Measurements from ENCODE around the gene ZNF469.
"Not testable (repeated sequence)": the region's sequence is repeated elsewhere in the genome, so short reads cannot be mapped to it uniquely, and the experiment has no call there.

The ZNF469 gene

GRCh38 chr16:88356727-88357199, 26.0 kb upstream of the ZNF469 start:
- Mint-ChIP-seq H3K27ac (no peak overlapping the region), H3K4me3 (no peak overlapping the region), H3K27me3 (ENCODE audit: low read depth, poor library complexity) (peaks cover 11% of the 10 kb centered on the region), H3K36me3 (ENCODE audit: low read depth) (no peaks in the 10 kb centered on the region), H3K4me1 (no peaks in the 10 kb centered on the region), H3K9me3 (peaks cover 22% of the 10 kb centered on the region)
- TF ChIP-seq CTCF (IDR thresholded peaks at IDR 0.05), result no peak
- DNase-seq, result no peak

GRCh38 chr16:88357317-88358022, 25.3 kb upstream of the ZNF469 start:
- no peak overlapping the region for H3K27ac Mint-ChIP-seq
- peaks cover 18% of the 10 kb centered on the region for H3K27me3 Mint-ChIP-seq (ENCODE audit: low read depth, poor library complexity)
- no peaks in the 10 kb centered on the region for H3K36me3 Mint-ChIP-seq (ENCODE audit: low read depth)
- no peak for TF ChIP-seq CTCF (IDR thresholded peaks at IDR 0.05)
- peaks cover 29% of the 10 kb centered on the region for H3K9me3 Mint-ChIP-seq
- no peaks in the 10 kb centered on the region for H3K4me1 Mint-ChIP-seq
- DNase-seq, result no peak
- no peak overlapping the region for H3K4me3 Mint-ChIP-seq

DNA sequence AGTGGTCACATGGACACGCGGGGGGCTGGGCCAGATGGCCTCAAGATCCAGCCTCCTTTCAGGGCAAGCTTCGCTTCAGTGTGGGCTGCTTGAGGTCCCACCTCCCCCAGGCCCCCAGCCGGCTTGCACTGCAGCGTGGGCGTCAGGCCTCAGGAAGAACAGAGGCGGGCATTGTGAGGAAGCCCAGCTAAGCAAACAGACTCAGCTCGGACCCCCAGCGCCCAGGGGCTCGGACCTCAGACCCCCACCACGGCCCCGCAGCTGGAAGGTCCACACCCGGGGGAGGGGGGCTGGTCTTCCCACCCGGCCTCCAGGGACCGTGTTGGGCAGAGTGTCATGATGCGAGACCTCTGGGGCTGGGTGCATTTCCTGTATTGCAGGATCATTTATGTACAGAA, 24.7 kb upstream of the ZNF469 start:
- Mint-ChIP-seq H3K9me3 (peaks cover 34% of the 10 kb centered on the region), H3K36me3 (ENCODE audit: low read depth) (no peaks in the 10 kb centered on the region), H3K27me3 (ENCODE audit: low read depth, poor library complexity) (peaks cover 23% of the 10 kb centered on the region), H3K4me3 (no peak overlapping the region), H3K27ac (no peak overlapping the region), H3K4me1 (no peaks in the 10 kb centered on the region)
- TF ChIP-seq CTCF (IDR thresholded peaks at IDR 0.05), result no peak
- DNase-seq, result no peak

GRCh38 chr16:88359008-88359407, 23.8 kb upstream of the ZNF469 start:
- Mint-ChIP-seq H3K27ac (no peak overlapping the region), H3K9me3 (peaks cover 44% of the 10 kb centered on the region), H3K36me3 (ENCODE audit: low read depth) (no peaks in the 10 kb centered on the region), H3K4me3 (no peak overlapping the region), H3K27me3 (ENCODE audit: low read depth, poor library complexity) (peaks cover 31% of the 10 kb centered on the region), H3K4me1 (no peaks in the 10 kb centered on the region)
- DNase-seq, result no peak
- no peak for TF ChIP-seq CTCF (IDR thresholded peaks at IDR 0.05)

DNA sequence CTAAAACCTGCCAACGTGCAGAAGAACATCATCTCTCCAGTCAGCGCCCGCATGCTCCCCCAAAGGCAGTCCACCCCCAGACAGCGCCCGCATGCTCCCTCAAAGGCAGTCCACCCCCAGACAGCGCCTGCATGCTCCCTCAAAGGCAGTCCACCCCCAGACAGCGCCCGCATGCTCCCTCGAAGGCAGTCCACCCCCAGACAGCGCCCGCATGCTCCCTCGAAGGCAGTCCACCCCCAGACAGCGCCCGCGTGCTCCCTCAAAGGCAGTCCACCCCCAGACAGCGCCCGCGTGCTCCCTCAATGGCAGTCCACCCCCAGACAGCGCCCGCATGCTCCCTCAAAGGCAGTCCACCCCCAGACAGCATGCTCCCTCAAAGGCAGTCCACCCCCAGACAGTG, 22.4 kb upstream of the ZNF469 start:
- H3K27ac Mint-ChIP-seq; H3K36me3 Mint-ChIP-seq (ENCODE audit: low read depth); DNase-seq; H3K4me3 Mint-ChIP-seq; H3K4me1 Mint-ChIP-seq: not testable (repeated sequence)
- Mint-ChIP-seq H3K27me3 (ENCODE audit: low read depth, poor library complexity) (peaks cover 34% of the 10 kb centered on the region), H3K9me3 (peaks cover 44% of the 10 kb centered on the region)

DNA sequence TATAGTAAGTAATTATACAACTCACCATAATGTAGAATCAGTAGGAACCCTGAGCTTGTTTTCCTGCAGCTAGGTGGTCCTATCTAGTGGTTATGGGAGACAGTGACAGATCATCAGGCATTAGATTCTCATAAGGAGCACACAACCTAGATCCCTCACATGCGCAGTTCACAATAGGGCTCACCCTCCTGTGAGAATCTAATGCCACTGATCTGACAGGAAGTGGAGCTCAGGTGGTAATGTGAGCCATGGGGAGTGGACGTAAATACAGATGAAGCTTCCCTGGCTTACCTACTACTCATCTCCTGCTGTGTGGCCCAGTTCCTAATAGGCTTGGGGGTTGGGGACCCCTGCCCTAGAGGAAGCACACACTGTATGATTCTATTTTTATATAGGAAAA, 21.8 kb upstream of the ZNF469 start:
- H3K36me3 Mint-ChIP-seq (ENCODE audit: low read depth), result no peaks in the 10 kb centered on the region
- no peak overlapping the region for H3K4me3 Mint-ChIP-seq
- no peak overlapping the region for H3K27ac Mint-ChIP-seq

More for the DNA sequence above, 21.8 kb upstream of the ZNF469 start:
- peaks cover 44% of the 10 kb centered on the region for H3K9me3 Mint-ChIP-seq
- no peak for DNase-seq
- TF ChIP-seq CTCF (IDR thresholded peaks at IDR 0.05), result no peak
- peaks cover 34% of the 10 kb centered on the region for H3K27me3 Mint-ChIP-seq (ENCODE audit: low read depth, poor library complexity)
- H3K4me1 Mint-ChIP-seq, result no peaks in the 10 kb centered on the region
